SK-MEL-5 (cell line): ENCODE results near the gene ADGRV1. TPM values are rescaled to one million over a fixed set of nuclear protein-coding genes. Genes with fewer than 3 reads are reported as not detected.
"Not testable (repeated sequence)": the region's sequence is repeated elsewhere in the genome, so short reads cannot be mapped to it uniquely, and the experiment has no call there.

Experiments
- DNase-seq: peaks from one replicate; pipeline ENCODE4 v3.0.0-alpha.2; 2016; ENCODE audit warnings: low read depth, low spot score
- in situ Hi-C: cut with HindIII; loops from 2 replicates; pipeline ENCODE4 v1.10.0; 2016; ENCODE audit warnings: low sequenced_read_pairs, high pct_unique_total_duplicates, low pct_unique_long_range_greater_than_20kb
- total RNA-seq: library from RNA; depleted of rRNA; stranded (reverse); fragments of >200 nt; shearing (Covaris generic); gene quantifications from 2 replicates; pipeline ENCODE4 v1.2.3, GENCODE V29; 2014

ADGRV1 gene
- total RNA-seq, 1 experiment from 2014 or later = 0.58 TPM

GRCh38 chr5:90741022-90741564 is 182.5 kb downstream of the ADGRV1 start:
- in situ Hi-C loops = no loop called here
- no peak for DNase-seq

DNA sequence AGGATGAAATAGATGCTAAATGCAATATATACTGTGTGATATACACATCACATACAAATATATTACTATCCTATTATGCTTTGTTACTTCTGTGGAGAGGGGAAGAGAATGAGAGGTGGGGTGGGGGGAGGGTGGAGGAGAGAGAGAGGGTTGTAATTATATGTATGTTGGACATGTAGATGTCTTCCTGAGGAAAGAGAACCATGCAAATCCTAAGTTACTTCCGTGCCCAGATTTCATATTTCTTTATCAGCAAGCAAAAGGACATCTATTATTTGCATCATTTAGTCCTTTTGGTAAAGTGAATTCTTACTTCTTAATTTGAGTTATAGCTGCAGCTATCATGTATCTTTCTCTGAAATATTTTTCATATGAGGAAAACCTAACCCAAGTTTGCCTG is 187.5 kb downstream of the ADGRV1 start:
- no peak for DNase-seq
- in situ Hi-C loops = no loop called here

GRCh38 chr5:90747175-90747574 is 188.6 kb downstream of the ADGRV1 start:
- no peak for DNase-seq
- in situ Hi-C loops = no loop called here

- in situ Hi-C loops = no loop called here
- no peak for DNase-seq
Observed at GRCh38 chr5:90747693-90748092, 189.1 kb downstream of the ADGRV1 start.

DNA sequence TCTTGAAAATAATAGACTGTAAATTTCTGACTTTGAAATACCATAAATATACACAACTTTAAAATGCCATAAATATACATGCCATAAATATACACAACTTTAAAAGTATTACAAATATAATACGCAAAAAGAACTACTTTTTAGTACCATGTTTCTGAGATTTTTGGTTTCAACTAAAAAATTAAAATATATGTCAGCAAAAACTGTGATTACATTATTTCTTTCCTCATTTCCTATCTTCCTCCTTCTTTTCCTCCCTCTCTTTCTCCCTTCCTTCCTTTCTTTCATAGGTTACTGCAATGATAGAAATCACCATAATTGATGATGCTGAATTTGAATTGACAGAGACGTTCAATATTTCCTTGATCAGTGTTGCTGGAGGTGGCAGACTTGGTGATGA is 200.5 kb downstream of the ADGRV1 start:
- in situ Hi-C loops = no loop called here
- no peak for DNase-seq

GRCh38 chr5:90767710-90768109 is 209.1 kb downstream of the ADGRV1 start:
- in situ Hi-C loops = no loop called here
- DNase-seq = no peak

- DNase-seq, in situ Hi-C loops: not testable (repeated sequence)
Observed at GRCh38 chr5:90770006-90770541, 211.5 kb downstream of the ADGRV1 start.

DNA sequence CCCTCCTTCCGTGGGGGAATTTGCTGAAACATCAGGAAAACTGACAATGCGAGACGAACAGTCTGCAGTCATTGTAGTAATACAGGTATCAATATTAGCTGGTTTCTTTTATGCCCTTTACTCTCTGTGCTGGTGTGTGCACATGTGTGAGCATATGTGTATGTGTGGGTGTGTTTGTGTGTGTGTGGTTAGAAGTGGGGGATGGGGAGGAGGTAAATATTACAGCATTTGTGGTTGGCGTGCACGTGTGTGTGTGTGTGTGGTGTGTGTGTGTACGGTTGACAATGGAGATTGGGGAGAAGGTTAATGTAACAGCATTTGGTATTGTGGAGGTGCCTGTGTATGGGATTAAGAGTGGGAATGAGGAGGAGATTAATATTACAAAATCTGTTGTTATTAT is 219.4 kb downstream of the ADGRV1 start:
- in situ Hi-C loops = no loop called here
- no peak for DNase-seq

GRCh38 chr5:90783460-90784333 is 225.1 kb downstream of the ADGRV1 start:
- in situ Hi-C loops = no loop called here
- DNase-seq = peak; percentile 76

DNA sequence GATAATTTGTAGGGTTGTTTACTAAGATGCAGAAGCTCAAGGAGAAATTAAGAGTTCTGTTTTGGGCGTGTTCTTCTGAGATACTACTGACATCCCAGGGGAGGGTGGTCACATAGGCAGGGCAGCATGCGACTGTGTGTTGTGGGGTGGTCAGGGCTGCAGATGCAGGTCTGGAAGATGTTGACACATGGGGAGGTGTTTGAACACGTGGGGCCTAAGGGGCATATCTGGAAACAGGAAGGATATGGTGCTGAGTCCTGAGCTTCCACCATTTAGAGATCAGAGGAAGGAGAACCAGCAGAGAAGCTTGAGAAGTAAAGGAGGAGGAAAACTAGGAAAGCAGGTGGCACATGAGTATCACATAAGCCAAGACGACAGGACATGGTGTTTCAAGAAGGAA is 228.2 kb downstream of the ADGRV1 start:
- in situ Hi-C loops = no loop called here
- no peak for DNase-seq

DNA sequence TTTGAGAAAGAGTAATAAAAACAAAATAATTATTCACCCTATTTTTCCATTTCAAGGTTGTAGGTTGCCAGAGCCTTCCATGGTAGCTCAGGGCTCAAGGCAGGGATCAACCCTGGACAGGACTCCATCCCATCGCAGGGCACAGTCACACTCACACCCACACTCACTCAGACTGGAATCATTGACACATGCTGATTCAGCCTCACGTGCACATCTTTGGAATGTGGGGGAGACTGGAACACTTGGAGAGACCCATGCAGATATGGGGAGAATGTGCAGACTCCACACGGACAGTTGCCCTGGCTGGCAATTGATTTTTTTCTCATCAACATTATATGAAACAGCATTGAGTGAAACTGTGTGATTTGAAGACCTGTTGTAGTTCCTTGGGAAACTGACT is 234.1 kb downstream of the ADGRV1 start:
- in situ Hi-C loops = no loop called here
- no peak for DNase-seq

GRCh38 chr5:90793183-90793582 is 234.6 kb downstream of the ADGRV1 start:
- peak; percentile 21 for DNase-seq
- in situ Hi-C loops = no loop called here

GRCh38 chr5:90796919-90797318 is 238.3 kb downstream of the ADGRV1 start:
- DNase-seq, in situ Hi-C loops: not testable (repeated sequence)

GRCh38 chr5:90800082-90800481 is 241.5 kb downstream of the ADGRV1 start:
- in situ Hi-C loops, DNase-seq: not testable (repeated sequence)

GRCh38 chr5:90800515-90800914 is 241.9 kb downstream of the ADGRV1 start:
- in situ Hi-C loops, DNase-seq: not testable (repeated sequence)

- DNase-seq = peak; percentile 68
- in situ Hi-C loops = no loop called here
Observed at GRCh38 chr5:90802474-90803317, 244.1 kb downstream of the ADGRV1 start.

- in situ Hi-C loops = no loop called here
- no peak for DNase-seq
Observed at GRCh38 chr5:90803381-90803780, 244.8 kb downstream of the ADGRV1 start.

DNA sequence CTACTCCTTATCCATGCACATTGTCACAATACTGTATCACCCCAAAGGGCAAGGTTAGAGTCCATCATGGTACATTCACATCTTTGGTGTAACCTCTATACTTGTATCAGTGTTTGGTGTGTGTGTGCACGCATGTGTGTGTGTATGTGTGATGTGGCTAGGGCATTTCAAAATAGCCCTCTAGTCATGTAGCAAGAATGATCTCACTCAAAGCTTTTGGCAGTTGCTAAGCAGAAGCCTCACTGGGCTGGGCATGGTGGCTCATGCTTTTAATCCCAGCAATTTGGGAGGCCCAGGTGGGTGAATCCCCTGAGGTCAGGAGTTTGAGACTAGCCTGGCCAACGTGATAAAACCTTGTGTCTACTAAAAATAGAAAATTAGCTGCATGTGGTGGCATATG is 245.3 kb downstream of the ADGRV1 start:
- DNase-seq = no peak
- in situ Hi-C loops = no loop called here
